Esophagus squamous epithelium (tissue), 4 donors: ENCODE results near the gene CHI3L2.

Experiments used
- POLR2A ChIP-seq, 4 donors: fragments of 450-650 bp; IDR thresholded peaks; one replicate each; pipeline ENCODE4 v1.6.1; 2017; ENCODE audit warnings: antibody characterized with exemption in 4 of 4, mild to moderate bottlenecking in 4 of 4, moderate library complexity in 3 of 4
- TF ChIP-seq, protein P1 (sequence below), 6 experiments: fragments of 450-650 bp in 4 of 6; fragments of 200-600 bp in 2 of 6; sonication (generic) in 2 of 6; IDR thresholded peaks; one replicate each; pipeline ENCODE4 v1.5.1; 2016 to 2019; ENCODE audit warnings: antibody characterized with exemption in 6 of 6, mild to moderate bottlenecking in 4 of 6, moderate library complexity in 4 of 6

DNA sequence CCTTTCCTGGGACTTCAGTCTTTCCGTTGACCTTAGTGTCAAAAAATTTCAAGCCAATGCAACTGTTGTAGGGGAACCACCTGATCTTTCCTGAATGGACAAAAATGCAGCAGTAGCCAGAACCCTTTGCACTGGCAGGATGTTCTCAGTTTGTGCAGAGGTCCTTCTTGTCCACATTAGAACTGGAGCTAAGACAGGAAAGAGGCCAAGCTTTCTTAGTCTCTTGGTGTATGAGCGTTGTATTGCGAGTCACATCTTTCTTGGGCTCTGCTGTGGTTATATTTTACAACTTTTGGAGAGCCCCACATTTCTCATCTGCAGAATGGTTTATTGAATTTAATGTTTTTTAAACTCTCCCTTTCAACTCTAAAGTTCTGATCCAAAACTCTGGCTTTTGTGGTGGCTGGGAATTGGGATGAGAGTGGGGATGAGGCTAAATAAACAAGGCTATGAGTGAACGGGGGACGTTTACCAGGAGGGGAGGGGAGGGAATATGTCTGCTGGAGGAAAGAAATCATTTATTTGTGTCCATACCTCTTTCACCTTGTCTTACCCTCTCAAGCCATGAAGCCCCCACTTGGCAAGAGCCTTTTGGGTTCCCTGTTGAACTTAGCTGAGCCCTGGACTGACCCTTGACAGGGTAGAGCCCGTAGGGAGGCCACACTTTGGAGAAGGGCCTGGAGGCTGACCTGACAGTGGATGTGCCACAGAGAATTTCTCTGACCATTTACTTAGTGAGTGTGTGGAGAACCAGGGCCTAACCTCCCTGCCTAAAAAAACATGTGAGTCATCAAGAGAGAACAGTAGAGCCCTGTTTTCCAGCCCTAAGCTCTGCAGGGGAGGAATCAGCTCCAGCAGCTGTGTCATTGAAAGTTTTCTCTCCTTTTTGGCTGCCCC, 586 bp downstream of the CHI3L2 start:
- TF ChIP-seq, protein P1, sequence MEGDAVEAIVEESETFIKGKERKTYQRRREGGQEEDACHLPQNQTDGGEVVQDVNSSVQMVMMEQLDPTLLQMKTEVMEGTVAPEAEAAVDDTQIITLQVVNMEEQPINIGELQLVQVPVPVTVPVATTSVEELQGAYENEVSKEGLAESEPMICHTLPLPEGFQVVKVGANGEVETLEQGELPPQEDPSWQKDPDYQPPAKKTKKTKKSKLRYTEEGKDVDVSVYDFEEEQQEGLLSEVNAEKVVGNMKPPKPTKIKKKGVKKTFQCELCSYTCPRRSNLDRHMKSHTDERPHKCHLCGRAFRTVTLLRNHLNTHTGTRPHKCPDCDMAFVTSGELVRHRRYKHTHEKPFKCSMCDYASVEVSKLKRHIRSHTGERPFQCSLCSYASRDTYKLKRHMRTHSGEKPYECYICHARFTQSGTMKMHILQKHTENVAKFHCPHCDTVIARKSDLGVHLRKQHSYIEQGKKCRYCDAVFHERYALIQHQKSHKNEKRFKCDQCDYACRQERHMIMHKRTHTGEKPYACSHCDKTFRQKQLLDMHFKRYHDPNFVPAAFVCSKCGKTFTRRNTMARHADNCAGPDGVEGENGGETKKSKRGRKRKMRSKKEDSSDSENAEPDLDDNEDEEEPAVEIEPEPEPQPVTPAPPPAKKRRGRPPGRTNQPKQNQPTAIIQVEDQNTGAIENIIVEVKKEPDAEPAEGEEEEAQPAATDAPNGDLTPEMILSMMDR (IDR thresholded peaks at IDR 0.05): no peak
- TF ChIP-seq POLR2A (IDR thresholded peaks at IDR 0.05): no peak
